ENCODE data around the gene MCC.

MCC gene

GRCh38 chr5:113127021-113127420 lies 361.2 kb downstream of the MCC start:
- H3K27ac ChIP-seq = no peak overlapping the region
- no peak for TF ChIP-seq CTCF (conservative IDR thresholded peaks at IDR 0.05)

- H3K27ac ChIP-seq = no peak overlapping the region
- TF ChIP-seq CTCF (conservative IDR thresholded peaks at IDR 0.05) = no peak
These were observed 362.9 kb downstream of the MCC start for GRCh38 chr5:113125371-113125770.

GRCh38 chr5:113124914-113125313 lies 363.3 kb downstream of the MCC start:
- H3K27ac ChIP-seq = no peak overlapping the region
- TF ChIP-seq CTCF (conservative IDR thresholded peaks at IDR 0.05) = no peak

- TF ChIP-seq CTCF (conservative IDR thresholded peaks at IDR 0.05) = no peak
- H3K27ac ChIP-seq = no peak overlapping the region
These were observed 364.0 kb downstream of the MCC start for GRCh38 chr5:113124265-113124664.

- TF ChIP-seq CTCF (conservative IDR thresholded peaks at IDR 0.05) = 0 out of 2 replicates have a peak, but pooled peaks have one; percentile 9
- no peak overlapping the region for H3K27ac ChIP-seq
These were observed 364.6 kb downstream of the MCC start for GRCh38 chr5:113123618-113124017.

GRCh38 chr5:113122053-113122452 lies 366.2 kb downstream of the MCC start:
- no peak for TF ChIP-seq CTCF (conservative IDR thresholded peaks at IDR 0.05)
- no peak overlapping the region for H3K27ac ChIP-seq

GRCh38 chr5:113119246-113119924 lies 368.9 kb downstream of the MCC start:
- TF ChIP-seq CTCF (conservative IDR thresholded peaks at IDR 0.05) = no peak

More at GRCh38 chr5:113119246-113119924, 368.9 kb downstream of the MCC start:
- H3K27ac ChIP-seq = peak overlapping the region; percentile 53
